ENCODE measurements around the gene ZNF106. TPM values are rescaled to one million over a fixed set of nuclear protein-coding genes. Genes with fewer than 3 reads are reported as not detected.

The ZNF106 gene
- polyA plus RNA-seq, 1 experiment, result 15.4 TPM

GRCh38 chr15:42384597-42384996 is 106.3 kb downstream of the ZNF106 start:
- DNase-seq (ENCODE audit: low read depth), result no peak
- ChIA-PET CTCF (interaction anchor here (0.7 to 1.8 kb wide), 15 partner anchors 8 to 317 kb away, joined by 3 to 9 read pairs (median 4); partner anchors contain the start of gene VPS39), POLR2A (interaction anchor here (0.6 kb wide), 1 partner anchor 206 kb away, joined by 3 read pairs; no protein-coding TSS in a partner anchor)
- Histone ChIP-seq H3K4me3 (ENCODE audit: low read depth, low read length) (no peak overlapping the region), H3K27me3 (ENCODE audit: control insufficient read depth, insufficient read depth, low read length) (no peaks in the 10 kb centered on the region; the same call in 1 of the 2 replicates), H3K36me3 (ENCODE audit: control insufficient read depth, insufficient read depth, low read length) (no peaks in the 10 kb centered on the region)
- no peak for TF ChIP-seq CTCF (IDR thresholded peaks at IDR 0.05; ENCODE audit: insufficient read depth, low read depth, low read length)

- POLR2A ChIA-PET, result no interaction called here
Measured at GRCh38 chr15:42378011-42378410, 112.9 kb downstream of the ZNF106 start.

GRCh38 chr15:42375941-42376340 is 115.0 kb downstream of the ZNF106 start:
- ChIA-PET CTCF (interaction anchor here (1.9 kb wide), 1 partner anchor 9 kb away, joined by 9 read pairs; no protein-coding TSS in a partner anchor), POLR2A (no interaction called here)
- H3K4me3 ChIP-seq (ENCODE audit: low read depth, low read length), result no peak overlapping the region
- H3K36me3 ChIP-seq (ENCODE audit: control insufficient read depth, insufficient read depth, low read length), result no peaks in the 10 kb centered on the region; the same call in 1 of the 2 replicates
- no peak for DNase-seq (ENCODE audit: low read depth)
- H3K27me3 ChIP-seq (ENCODE audit: control insufficient read depth, insufficient read depth, low read length), result no peaks in the 10 kb centered on the region
- no peak for TF ChIP-seq CTCF (IDR thresholded peaks at IDR 0.05; ENCODE audit: insufficient read depth, low read depth, low read length)

More at GRCh38 chr15:42378011-42378410, 112.9 kb downstream of the ZNF106 start:
- CTCF ChIA-PET, result interaction anchor here (0.8 to 1.2 kb wide), 2 partner anchors 11 to 16 kb away, joined by 3 read pairs; no protein-coding TSS in a partner anchor
- no peak for DNase-seq (ENCODE audit: low read depth)
- no peak for TF ChIP-seq CTCF (IDR thresholded peaks at IDR 0.05; ENCODE audit: insufficient read depth, low read depth, low read length)
- H3K27me3 ChIP-seq (ENCODE audit: control insufficient read depth, insufficient read depth, low read length), result no peaks in the 10 kb centered on the region
- no peaks in the 10 kb centered on the region; the same call in 1 of the 2 replicates for H3K36me3 ChIP-seq (ENCODE audit: control insufficient read depth, insufficient read depth, low read length)
- H3K4me3 ChIP-seq (ENCODE audit: low read depth, low read length), result no peak overlapping the region

- POLR2A ChIA-PET, result no interaction called here
- Histone ChIP-seq H3K27me3 (ENCODE audit: control insufficient read depth, insufficient read depth, low read length) (no peaks in the 10 kb centered on the region), H3K36me3 (ENCODE audit: control insufficient read depth, insufficient read depth, low read length) (no peaks in the 10 kb centered on the region; the same call in 1 of the 2 replicates), H3K4me3 (ENCODE audit: low read depth, low read length) (no peak overlapping the region)
- CTCF ChIA-PET, result interaction anchor here (1.5 kb wide), 1 partner anchor 12 kb away, joined by 3 read pairs; no protein-coding TSS in a partner anchor
- DNase-seq (ENCODE audit: low read depth), result no peak
- TF ChIP-seq CTCF (IDR thresholded peaks at IDR 0.05; ENCODE audit: insufficient read depth, low read depth, low read length), result no peak
Measured at GRCh38 chr15:42375252-42375651, 115.7 kb downstream of the ZNF106 start.

- no peaks in the 10 kb centered on the region for H3K27me3 ChIP-seq (ENCODE audit: control insufficient read depth, insufficient read depth, low read length)
- CTCF ChIA-PET, result interaction anchor here (1.3 to 1.5 kb wide), 2 partner anchors 10 to 13 kb away, joined by 3 to 8 read pairs; no protein-coding TSS in a partner anchor
- POLR2A ChIA-PET, result no interaction called here
- TF ChIP-seq CTCF (IDR thresholded peaks at IDR 0.05; ENCODE audit: insufficient read depth, low read depth, low read length), result no peak
- H3K4me3 ChIP-seq (ENCODE audit: low read depth, low read length), result no peak overlapping the region
- no peak for DNase-seq (ENCODE audit: low read depth)
- no peaks in the 10 kb centered on the region; the same call in 1 of the 2 replicates for H3K36me3 ChIP-seq (ENCODE audit: control insufficient read depth, insufficient read depth, low read length)
Measured at GRCh38 chr15:42374810-42375209, 116.1 kb downstream of the ZNF106 start.
